ENCODE results near the gene DMRT2.

The DMRT2 gene

DNA sequence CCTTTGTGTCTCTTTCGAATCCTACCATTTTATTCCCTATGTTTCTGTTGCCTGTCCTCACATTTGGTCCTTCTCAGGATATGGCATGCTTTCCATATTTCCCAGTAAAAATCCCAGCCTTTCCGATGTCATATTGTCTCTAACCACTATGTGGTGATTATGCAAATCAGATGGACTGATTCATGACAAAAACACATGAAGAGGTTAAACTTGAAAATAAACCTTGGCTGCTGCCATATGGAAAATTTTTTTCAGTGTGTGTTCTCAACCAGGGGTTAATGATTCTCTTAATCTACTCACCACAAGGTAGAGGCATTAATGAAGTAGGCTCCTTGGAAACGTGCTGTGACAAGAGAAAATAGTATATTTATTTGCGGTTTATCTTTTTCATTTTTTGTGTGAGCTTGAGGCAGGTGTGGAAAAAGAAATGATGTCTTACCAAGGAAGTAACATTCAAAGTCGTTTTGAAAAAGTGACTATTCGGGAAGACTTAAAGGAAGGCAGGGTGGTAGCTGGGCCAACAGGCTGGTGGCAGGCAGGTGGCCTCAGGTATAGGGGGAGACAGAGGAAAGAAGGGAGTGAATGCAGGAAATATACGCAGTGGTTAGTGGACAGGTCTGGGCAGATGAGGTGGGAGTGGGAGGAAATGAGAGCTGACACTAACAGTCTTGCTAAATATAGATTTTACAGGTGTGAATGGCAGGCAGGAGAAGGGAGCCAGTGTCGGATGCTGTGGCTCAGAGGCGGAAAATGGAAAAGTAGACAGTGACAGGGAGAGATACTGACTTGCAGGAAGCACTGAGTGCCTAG, 46.2 kb downstream of the DMRT2 start:
- no peak for DNase-seq

DNA sequence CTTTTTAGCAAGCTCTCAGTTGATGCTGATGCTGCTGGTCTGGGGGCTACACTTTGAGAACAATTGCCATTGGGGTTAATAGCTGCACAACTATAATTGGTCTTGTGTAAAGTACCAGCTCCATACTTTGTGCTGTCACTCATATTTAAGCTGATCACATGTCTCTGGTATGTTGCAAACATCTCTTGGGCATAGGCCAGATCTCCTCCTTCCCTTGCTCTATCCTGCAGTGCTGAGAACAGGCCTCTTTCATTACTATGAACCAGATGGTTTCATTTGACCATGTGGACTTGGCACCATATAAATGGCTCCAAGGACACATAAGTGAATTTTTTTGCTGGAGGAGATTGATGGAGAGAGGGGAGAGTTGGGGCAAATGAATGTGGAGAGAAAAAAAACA, 48.4 kb downstream of the DMRT2 start:
- DNase-seq, result no peak

GRCh38 chr9:1100201-1100600, 50.0 kb downstream of the DMRT2 start:
- no peak for DNase-seq

GRCh38 chr9:1100945-1101344, 50.8 kb downstream of the DMRT2 start:
- DNase-seq, result no peak

- no peak for DNase-seq
Measured at GRCh38 chr9:1101846-1102641, 51.9 kb downstream of the DMRT2 start.

GRCh38 chr9:1102642-1102970, 52.4 kb downstream of the DMRT2 start:
- DNase-seq, result no peak

All from islet precursor cell (in vitro differentiated cells).